T-helper 17 cell (primary cell): Measurements from ENCODE around the gene COX15. TPM values are rescaled to one million over a fixed set of nuclear protein-coding genes. Genes with fewer than 3 reads are reported as not detected.
A peak's percentile ranks its signal among the peaks of the same experiment; 100 is the strongest.

Experiments used
- ATAC-seq: fragments of 150-1000 bp; cut with Tn5 transposase; 2 replicates; pipeline ENCODE4 v1.10.0; 2021; ENCODE audit warnings: mild to moderate bottlenecking, moderate library complexity
- DNase-seq, 3 donors: peaks; one replicate each; pipeline versions ENCODE4 v3.0.0 to v3.0.0-alpha.2; 2020 to 2021
- H3K9me3 ChIP-seq: one replicate; pipeline ENCODE4 v1.7.0; 2013; ENCODE audit warnings: low read length, mild to moderate bottlenecking; ENCODE audit not compliant: control insufficient read depth, poor library complexity, severe bottlenecking
- H3K27ac Mint-ChIP-seq: one replicate; pipeline ENCODE4 v1.8.0; 2022; ENCODE audit warnings: mild to moderate bottlenecking, moderate library complexity, mixed read lengths
- H3K27me3 Mint-ChIP-seq: one replicate; pipeline ENCODE4 v1.8.0; 2022; ENCODE audit warnings: mixed read lengths
- H3K36me3 Mint-ChIP-seq: one replicate; pipeline ENCODE4 v1.8.0; 2022; ENCODE audit warnings: low read depth, mixed read lengths
- H3K4me1 Mint-ChIP-seq: one replicate; pipeline ENCODE4 v1.8.0; 2022; ENCODE audit warnings: mild to moderate bottlenecking, mixed read lengths
- H3K4me3 Mint-ChIP-seq: one replicate; pipeline ENCODE4 v1.8.0; 2022; ENCODE audit warnings: mild to moderate bottlenecking, moderate library complexity, mixed read lengths
- total RNA-seq, 4 donors: library from RNA in 2 of 4; stranded (reverse) in 2 of 4; gene quantifications; one replicate each; pipeline ENCODE4 v1.2.3 and lab custom pipeline; 2022 to 2026

COX15 gene
- total RNA-seq, 2 donors from 2014 or later, result 16.3 to 16.6 TPM

DNA sequence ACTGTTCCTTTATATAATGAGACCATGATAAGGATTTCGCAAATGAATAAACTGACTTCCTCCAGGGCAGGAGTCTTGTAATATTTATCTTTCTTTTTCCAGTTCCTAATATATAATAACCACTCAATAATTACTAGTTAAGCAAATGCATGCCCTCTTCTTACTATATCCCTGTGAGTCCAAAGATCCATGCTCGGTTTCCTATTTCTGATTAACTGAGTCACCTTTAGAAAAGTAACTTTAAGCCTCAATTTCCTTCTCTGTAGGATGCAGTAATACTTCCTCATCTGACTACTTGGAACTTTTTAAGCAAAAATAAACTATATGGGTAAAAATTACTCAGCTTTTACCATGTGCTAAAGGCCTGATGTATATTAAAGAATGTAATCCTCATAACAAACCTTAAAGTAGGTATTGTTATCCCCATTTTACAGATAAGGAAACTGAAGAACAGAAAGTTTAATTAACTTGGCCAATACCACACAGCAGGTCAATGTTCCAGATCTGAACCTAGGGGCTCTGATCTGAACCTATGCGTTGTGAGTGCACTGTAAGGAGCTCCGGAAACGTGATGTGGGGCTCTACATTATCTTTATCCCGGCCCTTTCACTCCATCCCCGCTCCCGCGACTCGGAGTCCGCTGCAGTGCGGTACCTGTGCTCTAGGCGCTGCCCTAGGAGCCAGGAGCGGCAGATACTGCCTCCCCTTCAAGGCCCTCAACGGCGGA lies 458 bp downstream of the COX15 start:
- H3K27ac Mint-ChIP-seq, result peak overlapping the region; percentile 99
- H3K27me3 Mint-ChIP-seq, result no peaks in the 10 kb centered on the region
- no peak for DNase-seq
- peaks cover 25% of the 10 kb centered on the region for H3K4me1 Mint-ChIP-seq
- H3K9me3 ChIP-seq, result no peaks in the 10 kb centered on the region
- H3K36me3 Mint-ChIP-seq, result peaks cover 2% of the 10 kb centered on the region
- peak overlapping the region; percentile 100 for H3K4me3 Mint-ChIP-seq
- no peak for ATAC-seq

DNA sequence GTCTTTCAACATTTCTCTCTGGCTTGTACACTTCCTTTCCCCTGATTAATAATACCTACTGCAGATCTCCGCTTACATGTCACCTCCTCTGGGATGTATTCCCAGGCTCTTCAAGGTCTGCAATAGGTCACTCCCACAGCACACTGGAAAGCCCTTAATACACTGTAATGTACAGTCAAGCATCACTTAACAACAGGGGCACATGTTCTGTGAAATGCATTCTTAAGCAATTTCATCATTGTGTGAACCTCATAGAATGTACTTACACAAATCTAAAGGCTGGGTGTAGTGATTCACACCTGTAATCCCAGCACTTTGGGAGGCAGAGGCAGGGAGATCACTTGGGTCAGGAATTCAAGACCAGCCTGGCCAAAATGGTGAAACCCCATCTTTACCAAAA lies 1.9 kb downstream of the COX15 start:
- Mint-ChIP-seq H3K27ac (no peak overlapping the region), H3K4me3 (peak overlapping the region; percentile 55), H3K36me3 (peaks cover 8% of the 10 kb centered on the region), H3K27me3 (no peaks in the 10 kb centered on the region), H3K4me1 (peaks cover 22% of the 10 kb centered on the region)
- ATAC-seq (no peak), DNase-seq (no peak)
- no peaks in the 10 kb centered on the region for H3K9me3 ChIP-seq

DNA sequence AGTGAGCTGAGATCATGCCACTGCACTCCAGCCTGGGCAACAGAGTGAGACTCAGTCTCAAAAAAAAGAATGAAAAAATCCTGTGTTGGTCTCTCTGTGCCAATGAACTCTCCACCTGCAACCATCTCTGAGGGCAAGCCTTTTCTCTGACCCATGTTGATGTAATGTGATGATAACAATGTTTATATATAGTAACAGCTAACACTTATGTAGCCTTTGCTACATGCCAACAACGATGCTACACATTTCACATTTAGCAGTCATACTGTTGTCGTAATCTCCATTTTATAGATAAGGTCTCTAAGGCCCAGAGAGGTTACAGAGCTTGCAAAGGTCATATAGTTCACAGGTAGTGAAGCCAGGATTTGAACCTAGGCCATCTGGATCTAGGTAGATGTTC lies 11.5 kb downstream of the COX15 start:
- peaks cover 19% of the 10 kb centered on the region for H3K36me3 Mint-ChIP-seq
- peaks cover 11% of the 10 kb centered on the region for H3K4me1 Mint-ChIP-seq
- no peak for DNase-seq
- no peak overlapping the region for H3K4me3 Mint-ChIP-seq
- no peak for ATAC-seq
- H3K9me3 ChIP-seq, result no peaks in the 10 kb centered on the region
- no peaks in the 10 kb centered on the region for H3K27me3 Mint-ChIP-seq
- no peak overlapping the region for H3K27ac Mint-ChIP-seq

DNA sequence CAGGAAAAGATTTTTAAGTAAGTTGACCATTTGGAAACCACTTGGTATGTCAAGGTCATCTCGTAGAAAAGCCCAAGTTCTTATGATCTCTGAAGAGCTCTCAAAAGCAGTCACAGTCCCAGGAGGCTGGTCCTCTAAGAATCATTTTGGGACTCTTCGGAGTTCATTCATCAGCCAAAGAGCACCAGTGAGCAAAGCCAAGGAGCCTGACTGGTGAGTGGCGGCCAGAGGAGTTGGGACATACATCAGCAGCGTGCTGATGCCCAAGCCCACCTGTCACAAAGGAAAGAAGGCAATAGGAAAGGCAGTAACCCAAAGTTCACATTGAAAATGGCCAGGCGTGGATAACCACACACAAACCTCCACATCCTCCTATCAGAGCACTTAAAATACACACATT lies 17.5 kb downstream of the COX15 start:
- no peaks in the 10 kb centered on the region for H3K9me3 ChIP-seq
- DNase-seq (no peak), ATAC-seq (no peak)
- Mint-ChIP-seq H3K4me3 (no peak overlapping the region), H3K27me3 (no peaks in the 10 kb centered on the region), H3K27ac (no peak overlapping the region), H3K4me1 (peaks cover 9% of the 10 kb centered on the region), H3K36me3 (peaks cover 14% of the 10 kb centered on the region)

DNA sequence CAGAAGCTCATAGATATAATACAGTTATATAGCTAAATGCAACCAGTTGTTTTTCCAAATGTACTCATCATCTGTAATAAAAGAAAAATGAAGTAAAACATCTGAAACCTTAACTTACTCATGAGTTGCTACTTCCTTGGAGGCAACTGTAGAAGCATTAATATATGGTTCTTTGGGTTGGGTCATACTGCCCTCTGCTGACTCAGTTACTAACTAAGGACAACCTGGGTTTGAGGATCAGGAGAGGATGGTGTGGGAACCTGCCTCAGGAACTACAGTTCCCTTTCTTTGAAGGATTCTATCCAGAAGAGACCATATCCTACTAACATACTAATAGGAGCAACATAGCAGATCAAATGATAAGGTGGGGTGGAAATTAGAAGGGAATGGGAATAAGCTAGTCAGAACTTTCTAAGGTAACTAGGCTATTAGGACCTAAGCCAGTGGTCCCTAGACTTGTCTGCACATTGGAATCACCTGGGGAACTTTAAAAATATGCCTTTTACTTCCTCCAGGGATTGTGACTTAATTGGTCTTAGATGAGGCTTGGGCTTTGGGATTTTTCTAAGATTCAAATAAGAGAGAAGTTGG lies 20.7 kb downstream of the COX15 start:
- H3K4me3 Mint-ChIP-seq, result no peak overlapping the region
- H3K27ac Mint-ChIP-seq, result peak overlapping the region; percentile 27
- peaks cover 6% of the 10 kb centered on the region for H3K36me3 Mint-ChIP-seq
- peaks cover 8% of the 10 kb centered on the region for H3K4me1 Mint-ChIP-seq
- H3K9me3 ChIP-seq, result no peaks in the 10 kb centered on the region
- DNase-seq (no peak), ATAC-seq (peak; percentile 72)
- no peaks in the 10 kb centered on the region for H3K27me3 Mint-ChIP-seq

DNA sequence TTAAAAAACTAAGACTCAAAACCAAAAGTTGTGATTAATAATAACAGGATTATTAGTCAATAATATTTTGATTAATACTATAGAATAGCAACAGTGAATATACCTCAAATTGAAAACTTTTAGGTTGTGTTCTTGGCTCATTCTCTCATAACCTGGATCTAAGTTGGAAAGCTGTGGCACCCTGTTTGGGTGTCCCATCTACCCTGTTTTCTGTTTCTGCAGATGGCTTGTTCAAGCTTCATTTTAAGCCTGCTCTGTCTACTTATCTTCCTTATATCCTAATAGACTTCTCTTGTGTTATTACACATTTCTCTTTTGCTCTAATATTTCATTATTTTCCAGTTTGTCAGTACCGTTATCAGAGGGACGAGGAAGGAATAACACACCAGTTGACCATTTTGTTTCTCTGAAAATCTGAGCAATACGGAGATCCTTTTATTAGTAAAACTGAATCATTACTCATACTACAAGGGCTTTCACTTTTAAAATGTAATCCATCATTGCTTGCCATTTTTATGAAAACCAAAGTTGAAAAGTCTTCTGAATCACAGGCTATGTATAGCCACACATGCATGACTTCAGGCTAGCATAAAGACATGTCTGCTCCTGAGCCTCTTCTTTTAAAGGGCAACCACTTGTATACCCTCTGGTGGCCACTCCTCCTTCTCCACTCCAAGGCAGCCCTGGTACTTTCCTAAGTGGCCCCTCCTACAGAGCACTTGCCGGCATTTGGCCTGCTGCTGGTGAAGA lies 22.3 kb downstream of the COX15 start:
- H3K36me3 Mint-ChIP-seq, result peaks cover 8% of the 10 kb centered on the region
- H3K4me3 Mint-ChIP-seq, result no peak overlapping the region
- H3K27me3 Mint-ChIP-seq, result no peaks in the 10 kb centered on the region
- H3K9me3 ChIP-seq, result no peaks in the 10 kb centered on the region
- DNase-seq (no peak), ATAC-seq (no peak)
- H3K4me1 Mint-ChIP-seq, result peaks cover 6% of the 10 kb centered on the region
- no peak overlapping the region for H3K27ac Mint-ChIP-seq

DNA sequence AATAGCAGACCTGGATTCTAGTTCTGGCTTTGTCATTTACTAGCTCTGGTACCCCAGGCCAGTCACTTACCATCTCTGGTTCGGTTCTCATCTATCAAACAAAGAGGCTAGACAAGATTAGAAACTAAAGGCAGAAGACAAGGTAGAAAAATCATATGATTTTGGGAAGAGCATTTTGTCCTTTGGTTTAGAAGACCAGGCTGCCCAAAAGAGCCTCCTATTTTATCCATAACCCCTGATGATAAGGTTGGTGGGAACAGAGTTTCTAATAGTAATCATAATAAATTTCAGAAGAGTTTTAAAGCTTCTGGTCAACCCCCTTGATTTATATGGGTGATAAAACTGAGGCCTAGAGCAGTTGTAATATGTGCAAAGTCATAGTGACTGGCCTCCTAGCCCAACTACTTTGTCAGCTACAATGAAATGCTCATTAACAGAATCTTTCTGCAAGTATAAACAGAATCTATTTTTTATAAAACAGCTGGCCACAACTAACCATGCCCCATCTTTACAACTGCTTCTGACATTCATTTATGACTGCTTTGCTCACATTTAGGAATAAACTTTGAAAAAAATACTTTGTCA lies 23.4 kb downstream of the COX15 start:
- Mint-ChIP-seq H3K4me1 (peaks cover 6% of the 10 kb centered on the region), H3K27ac (no peak overlapping the region), H3K36me3 (peaks cover 8% of the 10 kb centered on the region), H3K4me3 (no peak overlapping the region), H3K27me3 (no peaks in the 10 kb centered on the region)
- ATAC-seq, result no peak
- H3K9me3 ChIP-seq, result no peaks in the 10 kb centered on the region
- no peak for DNase-seq

DNA sequence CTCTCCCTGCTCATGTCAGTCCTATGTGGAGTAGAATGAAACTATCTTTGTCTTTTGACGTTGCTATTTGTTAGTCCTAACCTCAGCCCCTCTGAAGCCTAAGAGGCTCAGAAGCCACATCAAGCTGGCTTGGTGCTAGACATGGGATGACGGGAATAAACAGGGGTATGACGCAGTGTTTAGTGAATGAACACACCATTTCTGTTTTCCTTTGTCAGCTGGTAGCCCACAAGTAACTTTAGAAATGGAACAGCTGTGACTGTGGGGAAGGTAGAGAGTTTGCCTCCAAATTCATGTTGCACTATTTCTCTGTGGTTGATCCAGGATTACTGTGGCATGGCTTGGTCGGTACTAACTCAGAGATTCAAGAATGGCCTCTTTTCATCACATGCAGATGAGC lies 31.3 kb downstream of the COX15 start:
- Mint-ChIP-seq H3K27ac (no peak overlapping the region), H3K27me3 (no peaks in the 10 kb centered on the region), H3K36me3 (peaks cover 11% of the 10 kb centered on the region), H3K4me3 (no peak overlapping the region), H3K4me1 (peaks cover 3% of the 10 kb centered on the region)
- ATAC-seq (no peak), DNase-seq (no peak)
- H3K9me3 ChIP-seq, result no peaks in the 10 kb centered on the region

DNA sequence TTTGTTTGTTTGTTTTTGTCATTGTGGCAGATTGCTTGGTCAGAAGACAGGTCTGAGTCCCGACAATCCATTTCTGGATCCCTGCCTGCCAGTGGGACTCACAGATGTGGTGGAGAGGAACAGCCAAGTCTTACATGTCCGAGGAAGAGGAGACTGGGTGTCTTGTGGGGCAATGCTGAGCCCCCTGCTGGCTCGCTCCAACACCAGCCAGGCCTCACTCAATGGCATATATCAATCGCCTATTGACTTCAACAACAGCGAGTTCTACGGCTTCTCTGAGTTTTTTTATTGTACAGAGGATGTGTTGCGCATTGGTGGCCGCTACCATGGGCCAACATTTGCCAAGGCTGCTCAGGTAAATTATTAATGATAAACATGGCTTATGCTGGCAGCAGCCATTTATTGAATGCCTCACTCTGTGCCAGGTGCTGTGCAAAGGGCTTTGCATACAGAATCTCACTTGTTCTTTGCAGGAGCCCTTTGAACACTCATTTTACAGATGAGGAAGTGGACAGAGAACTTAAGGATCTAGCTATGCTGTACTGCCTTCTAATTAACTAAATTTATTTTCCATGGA lies 33.3 kb downstream of the COX15 start:
- H3K27ac Mint-ChIP-seq, result no peak overlapping the region
- peaks cover 6% of the 10 kb centered on the region for H3K4me1 Mint-ChIP-seq
- ATAC-seq, result no peak
- peaks cover 12% of the 10 kb centered on the region for H3K36me3 Mint-ChIP-seq
- no peaks in the 10 kb centered on the region for H3K27me3 Mint-ChIP-seq
- H3K4me3 Mint-ChIP-seq, result no peak overlapping the region
- H3K9me3 ChIP-seq, result no peaks in the 10 kb centered on the region
- no peak for DNase-seq

DNA sequence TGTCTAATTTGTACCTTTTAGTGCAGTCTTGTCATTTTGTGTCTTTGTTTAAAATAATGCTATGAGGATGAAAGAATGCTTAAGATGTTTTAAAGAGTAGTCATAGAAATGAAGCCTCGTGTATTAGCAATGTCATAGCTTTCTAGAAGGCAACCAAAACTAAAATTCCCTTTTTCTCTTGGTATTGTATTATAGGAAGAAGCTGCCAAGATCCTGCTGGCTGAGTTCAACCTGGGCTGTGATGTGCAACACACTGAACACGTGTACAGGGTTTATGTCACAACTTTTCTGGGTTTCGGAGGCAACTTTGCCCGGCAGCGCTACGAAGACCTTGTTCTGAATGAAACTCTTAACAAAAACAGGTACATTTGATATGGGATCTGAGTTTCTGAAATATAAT lies 36.2 kb downstream of the COX15 start:
- Mint-ChIP-seq H3K4me3 (no peak overlapping the region), H3K27me3 (no peaks in the 10 kb centered on the region), H3K4me1 (peaks cover 3% of the 10 kb centered on the region), H3K27ac (no peak overlapping the region), H3K36me3 (peaks cover 16% of the 10 kb centered on the region)
- no peaks in the 10 kb centered on the region for H3K9me3 ChIP-seq
- ATAC-seq (no peak), DNase-seq (no peak)

DNA sequence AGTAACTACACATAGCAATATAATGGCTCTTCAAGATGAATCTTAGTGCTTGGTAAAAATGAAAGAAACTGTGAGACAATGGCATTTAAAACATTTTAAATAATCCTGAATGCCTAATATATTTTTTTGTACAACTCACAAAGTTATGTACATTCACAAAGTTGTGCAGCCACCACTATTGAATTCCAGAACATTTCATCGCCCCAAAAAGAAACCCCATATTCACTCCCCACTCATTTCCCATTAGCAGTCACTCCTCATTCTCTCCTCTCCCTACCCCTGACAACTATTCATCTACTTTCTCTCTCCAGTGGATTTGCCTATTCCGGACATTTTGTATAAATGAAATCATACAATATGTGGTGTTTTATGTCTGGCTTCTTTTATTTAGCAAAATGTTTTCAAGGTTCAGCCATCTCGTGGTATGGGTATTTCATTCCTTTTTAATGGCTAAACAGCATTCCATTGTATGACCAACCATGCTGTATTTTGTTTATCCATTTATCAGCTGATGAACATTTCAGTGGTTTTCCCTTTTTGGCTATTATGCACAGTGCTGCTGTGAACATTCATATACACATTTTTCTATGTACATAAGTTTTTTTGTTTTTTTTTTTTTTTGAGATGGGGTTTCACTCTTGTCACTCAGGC lies 37.9 kb downstream of the COX15 start:
- Mint-ChIP-seq H3K27me3 (no peaks in the 10 kb centered on the region), H3K27ac (no peak overlapping the region), H3K36me3 (peaks cover 16% of the 10 kb centered on the region), H3K4me1 (peaks cover 3% of the 10 kb centered on the region), H3K4me3 (no peak overlapping the region)
- ATAC-seq, result no peak
- DNase-seq, result no peak
- no peaks in the 10 kb centered on the region for H3K9me3 ChIP-seq

DNA sequence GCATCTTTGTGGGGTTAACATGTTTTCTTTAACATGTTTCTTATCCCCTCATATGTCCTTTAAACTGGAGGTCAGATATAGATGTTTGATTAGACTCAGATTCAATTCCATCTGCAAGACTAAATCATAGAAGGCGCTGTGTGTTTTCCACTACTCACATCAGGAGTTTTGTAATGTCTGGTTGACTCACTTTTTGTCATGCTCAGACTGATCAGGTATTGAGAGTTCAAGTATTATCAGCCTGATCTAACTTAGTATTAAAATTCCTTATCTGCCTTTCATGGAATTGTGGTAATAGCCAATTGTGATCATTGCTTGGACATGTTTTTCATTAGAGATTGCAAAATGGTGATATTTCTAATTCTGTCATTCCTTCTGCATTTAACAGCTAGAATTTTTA lies 42.5 kb downstream of the COX15 start:
- H3K36me3 Mint-ChIP-seq, result peaks cover 13% of the 10 kb centered on the region
- no peaks in the 10 kb centered on the region for H3K9me3 ChIP-seq
- peaks cover 7% of the 10 kb centered on the region for H3K4me1 Mint-ChIP-seq
- no peak overlapping the region for H3K27ac Mint-ChIP-seq
- no peaks in the 10 kb centered on the region for H3K27me3 Mint-ChIP-seq
- no peak for ATAC-seq
- DNase-seq, result no peak
- no peak overlapping the region for H3K4me3 Mint-ChIP-seq

DNA sequence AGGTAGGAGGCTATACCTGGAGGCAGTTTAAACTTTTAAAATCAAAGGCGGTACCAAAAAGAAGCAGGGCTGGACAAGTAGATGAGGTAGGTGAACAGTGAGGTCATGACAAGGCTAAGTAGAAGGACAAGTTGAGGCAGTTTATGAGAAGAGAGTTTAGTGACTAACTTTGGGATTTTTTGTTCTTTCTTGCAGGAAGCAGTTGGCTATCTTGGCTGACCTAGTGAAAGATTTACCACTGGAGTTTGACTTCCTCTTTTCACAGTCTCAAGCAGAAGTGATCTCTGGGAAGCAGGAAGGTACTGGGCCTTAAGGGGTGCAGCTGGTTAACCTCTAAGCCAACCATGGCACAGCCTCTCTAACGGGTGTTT lies 46.3 kb downstream of the COX15 start:
- Mint-ChIP-seq H3K36me3 (peaks cover 2% of the 10 kb centered on the region), H3K27me3 (no peaks in the 10 kb centered on the region), H3K4me1 (peaks cover 3% of the 10 kb centered on the region), H3K4me3 (no peak overlapping the region), H3K27ac (no peak overlapping the region)
- H3K9me3 ChIP-seq, result no peaks in the 10 kb centered on the region
- ATAC-seq, result no peak
- DNase-seq, result no peak
